Right renal cortex interstitium (tissue), 3 donors: Measurements from ENCODE around the gene CREB5. TPM values are rescaled to one million over a fixed set of nuclear protein-coding genes. Genes with fewer than 3 reads are reported as not detected.

Experiments used
- DNase-seq, 3 donors: peaks; one replicate each; pipeline ENCODE4 v3.0.0-alpha.2; 2013; ENCODE audit warnings: low read depth in 3 of 3, low spot score in 2 of 3
- polyA plus RNA-seq, 3 donors: library from polyadenylated mRNA; unstranded; fragments of 120-200 nt; gene quantifications; one replicate each; pipeline ENCODE4 v1.2.1, GENCODE V29; 2013; ENCODE audit not compliant: insufficient read length in 3 of 3

Gene CREB5
- polyA plus RNA-seq, 3 donors, result 6.3 to 12.2 (median 7.7) TPM

- no peak for DNase-seq
Observed at GRCh38 chr7:28474282-28474638, 61.9 kb downstream of the CREB5 start.

DNA sequence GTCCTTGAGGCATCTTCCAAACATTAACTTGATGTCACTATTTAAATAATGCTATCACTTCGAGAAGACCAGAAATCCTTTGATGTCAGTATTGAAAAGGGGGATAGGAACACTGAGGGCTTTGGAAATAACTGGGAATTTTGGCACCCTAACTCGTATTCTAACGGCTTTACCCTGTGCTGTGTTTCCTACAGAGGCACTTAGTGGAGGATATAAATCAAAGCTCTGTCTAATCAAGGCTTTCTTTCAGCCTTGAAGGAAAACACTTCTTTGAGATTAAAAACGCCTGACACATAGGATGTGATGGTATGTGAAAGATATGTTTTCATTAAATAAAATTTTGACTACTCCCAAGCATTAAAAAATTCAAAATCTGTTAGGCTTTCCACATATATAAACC, 62.3 kb downstream of the CREB5 start:
- DNase-seq, result no peak

DNA sequence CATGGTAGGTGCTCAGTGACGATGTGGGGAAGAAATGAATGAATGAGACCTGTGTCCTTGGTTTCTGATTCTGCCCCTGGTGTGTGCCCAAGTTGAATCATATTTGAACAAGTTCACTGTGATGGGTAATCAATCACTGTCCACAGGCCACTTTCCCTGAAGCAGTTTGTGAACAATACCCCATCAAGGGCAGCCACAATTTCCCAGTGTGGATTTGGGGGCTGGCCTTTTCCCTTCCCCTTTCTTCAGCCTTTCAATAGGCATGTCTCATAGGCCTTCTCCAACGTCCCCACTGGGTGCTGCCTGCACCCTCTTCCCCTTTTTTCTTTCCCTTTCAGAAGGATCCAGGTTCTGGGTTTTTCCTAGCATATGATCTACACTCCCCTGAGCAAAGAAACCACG, 64.7 kb downstream of the CREB5 start:
- no peak for DNase-seq

GRCh38 chr7:28478656-28479055, 66.3 kb downstream of the CREB5 start:
- DNase-seq, result no peak

- DNase-seq, result no peak
Observed at GRCh38 chr7:28479507-28479947, 67.2 kb downstream of the CREB5 start.

DNA sequence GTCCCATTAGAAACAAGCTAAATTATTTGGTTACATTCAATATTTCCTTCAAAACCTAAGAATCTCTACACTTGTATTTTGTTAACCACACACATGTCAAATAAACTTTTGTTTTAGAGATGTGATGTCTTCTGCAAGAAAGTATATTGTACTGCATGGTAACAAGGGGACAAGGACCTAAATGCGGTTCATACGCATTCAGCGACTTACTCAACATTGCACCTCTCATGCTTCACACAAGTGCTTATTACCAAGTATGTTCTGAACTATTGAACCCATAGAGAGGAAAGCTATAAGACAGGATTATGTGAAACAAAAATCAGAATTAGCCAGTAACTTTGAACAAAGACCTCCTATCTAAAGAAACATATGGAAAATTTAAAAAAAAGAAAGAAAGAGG, 68.3 kb downstream of the CREB5 start:
- DNase-seq, result no peak

GRCh38 chr7:28481091-28481926, 69.0 kb downstream of the CREB5 start:
- no peak for DNase-seq

DNA sequence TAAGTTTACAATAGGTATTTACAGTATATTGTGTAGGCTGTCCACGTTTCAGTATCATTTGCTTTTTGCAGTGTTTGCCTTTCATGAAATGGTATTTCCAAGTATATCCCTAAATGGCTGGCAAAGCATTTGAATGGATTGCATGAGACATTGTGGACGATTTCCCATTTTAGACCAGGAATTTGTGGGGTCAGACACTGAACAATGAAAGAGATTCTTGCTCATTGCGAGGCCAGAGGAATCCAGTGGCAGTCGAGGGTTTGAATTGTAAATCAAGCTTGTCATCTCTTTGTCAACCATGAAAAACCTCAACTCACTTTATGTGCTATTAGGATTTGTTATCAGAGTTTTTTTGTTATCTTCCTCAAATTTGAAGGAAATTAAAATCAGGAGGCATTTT, 70.8 kb downstream of the CREB5 start:
- DNase-seq, result no peak

- DNase-seq, result no peak
Observed at GRCh38 chr7:28483908-28484605, 71.7 kb downstream of the CREB5 start.

DNA sequence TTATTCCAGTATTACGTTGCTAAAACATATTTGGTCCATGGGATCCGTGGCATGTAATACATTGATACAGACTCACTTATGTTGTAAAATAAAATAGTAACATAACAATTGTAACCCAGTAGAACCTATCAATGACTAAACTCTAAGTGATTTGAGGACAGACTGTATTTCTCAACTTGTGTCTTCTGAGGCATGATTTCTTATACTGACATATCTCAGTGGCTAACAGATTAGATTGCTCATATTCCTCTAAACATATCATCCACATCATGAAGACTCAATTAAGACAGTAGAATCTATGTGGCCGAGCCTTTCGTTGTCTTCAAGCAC, 72.3 kb downstream of the CREB5 start:
- DNase-seq, result no peak

- DNase-seq, result no peak
Observed at GRCh38 chr7:28487487-28487886, 75.2 kb downstream of the CREB5 start.

- DNase-seq, result peak in 1 of 3 donors; percentile 34
Observed at GRCh38 chr7:28488061-28488791, 75.9 kb downstream of the CREB5 start.

DNA sequence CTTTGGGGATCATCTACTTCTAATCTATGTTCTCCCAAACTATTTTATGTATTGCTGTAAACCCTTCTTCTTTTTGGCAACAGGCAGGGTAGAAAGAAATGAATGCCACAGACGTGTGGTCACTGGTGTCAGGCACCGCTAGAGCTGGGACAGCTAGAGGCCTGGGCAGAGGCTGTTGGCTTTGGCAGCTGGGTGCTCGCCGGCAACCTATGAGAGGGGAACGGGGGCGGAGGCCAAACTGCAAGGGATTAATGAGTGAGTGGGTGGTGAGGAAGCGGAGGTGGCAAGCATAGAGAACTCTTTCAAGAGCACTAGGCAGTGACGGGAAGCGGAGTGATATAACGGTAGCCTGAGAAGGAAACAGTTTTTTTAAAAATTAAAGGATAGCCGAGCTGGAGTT, 78.5 kb downstream of the CREB5 start:
- no peak for DNase-seq

GRCh38 chr7:28493477-28493876, 81.2 kb downstream of the CREB5 start:
- no peak for DNase-seq

- no peak for DNase-seq
Observed at GRCh38 chr7:28497009-28497408, 84.7 kb downstream of the CREB5 start.

DNA sequence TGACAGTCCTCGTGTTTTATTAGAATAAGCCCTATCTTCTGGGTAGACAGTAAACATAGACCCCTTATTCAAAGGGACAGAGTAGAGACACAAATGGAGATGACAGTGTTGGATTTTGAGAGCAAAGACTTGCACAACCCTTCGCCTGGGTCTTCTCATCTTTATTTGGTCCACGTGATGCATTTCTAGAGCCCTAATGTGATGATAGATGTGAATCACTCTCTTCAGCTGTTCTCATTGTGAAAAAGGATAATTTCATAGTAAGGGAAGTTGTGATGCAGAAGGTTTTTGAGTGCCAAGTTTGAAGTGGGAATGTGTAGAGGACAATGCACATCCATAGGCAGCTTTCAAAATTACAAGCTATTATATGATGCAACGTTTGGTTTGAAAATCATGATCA, 86.3 kb downstream of the CREB5 start:
- DNase-seq, result no peak

GRCh38 chr7:28500138-28500537, 87.8 kb downstream of the CREB5 start:
- no peak for DNase-seq

GRCh38 chr7:28502408-28502807, 90.1 kb downstream of the CREB5 start:
- no peak for DNase-seq

DNA sequence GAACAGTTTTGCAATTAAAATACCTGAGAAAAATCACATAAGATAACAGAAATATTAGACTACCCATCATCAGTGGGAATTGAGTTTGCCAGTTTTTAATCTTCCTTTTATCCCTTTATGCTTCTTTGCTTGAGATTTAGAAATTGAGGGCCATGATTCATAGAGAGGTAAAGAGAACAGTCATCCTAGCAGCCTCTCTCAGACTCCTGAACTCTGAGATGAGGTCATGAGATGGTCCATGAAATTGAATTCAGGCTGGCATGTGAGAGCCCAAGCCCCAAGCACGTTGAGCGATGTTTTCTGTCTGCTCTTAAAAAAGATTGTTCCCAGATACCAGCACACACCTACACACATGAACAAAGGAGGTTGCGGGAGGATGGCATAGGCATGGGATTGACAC, 91.1 kb downstream of the CREB5 start:
- no peak for DNase-seq

- no peak for DNase-seq
Observed at GRCh38 chr7:28505014-28505413, 92.7 kb downstream of the CREB5 start.

DNA sequence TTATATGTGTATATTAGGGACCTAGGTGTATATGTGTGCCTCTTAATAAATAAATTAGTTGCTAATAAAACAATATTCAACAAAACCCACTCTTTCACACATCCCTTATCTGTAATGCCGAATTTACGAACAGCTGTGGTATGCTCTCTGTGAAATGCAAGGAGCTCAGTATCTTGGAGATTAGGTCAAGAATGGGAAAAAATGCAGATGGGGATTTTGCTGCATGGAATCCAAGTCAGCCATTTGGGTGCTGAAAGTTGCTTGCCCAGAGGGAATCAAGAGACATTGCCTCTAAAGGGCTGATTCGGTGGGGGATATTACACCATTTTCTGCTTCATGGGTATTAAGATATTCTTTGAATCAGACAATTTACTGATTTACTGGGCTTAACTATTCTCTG, 93.5 kb downstream of the CREB5 start:
- no peak for DNase-seq
